ENCODE measurements around the gene PAX9.

The PAX9 gene

DNA sequence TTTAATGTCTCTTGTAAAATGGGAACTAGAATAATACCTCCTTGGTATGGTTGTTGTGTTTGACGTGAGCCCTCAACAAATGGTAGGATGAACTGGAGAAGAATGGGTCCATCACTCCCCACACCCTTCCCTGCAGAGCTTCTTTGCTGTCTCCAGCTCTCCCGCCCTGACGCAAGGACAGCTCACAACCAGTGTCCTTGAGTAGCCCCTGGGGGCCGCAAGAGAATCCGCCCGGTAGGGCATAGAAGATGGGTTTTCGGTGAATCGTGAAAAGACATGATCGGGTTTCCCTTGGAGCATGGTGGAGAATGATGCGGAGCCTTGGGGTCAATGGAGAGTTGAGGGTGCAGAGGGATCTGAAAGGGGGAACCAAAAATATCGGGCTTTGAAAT is 6.1 kb upstream of the PAX9 start:
- H3K9me3 ChIP-seq (ENCODE audit: control insufficient read depth, insufficient read depth, low read length): peaks cover 7% of the 10 kb centered on the region; the same call in 1 of the 2 replicates
- no peaks in the 10 kb centered on the region for H3K27me3 ChIP-seq (ENCODE audit: control insufficient read depth, low read length)
- H4K20me1 ChIP-seq (ENCODE audit: control insufficient read depth, insufficient read depth, low read depth, low read length): no peaks in the 10 kb centered on the region
- H3K79me2 ChIP-seq (ENCODE audit: control insufficient read depth, low read length): no peaks in the 10 kb centered on the region
- no peak overlapping the region for H3K4me2 ChIP-seq (ENCODE audit: low read length)
- no peaks in the 10 kb centered on the region for H3K36me3 ChIP-seq (ENCODE audit: control insufficient read depth, low read length)
- no peak overlapping the region for H3K27ac ChIP-seq (ENCODE audit: low read depth, low read length)
- H3F3A ChIP-seq (ENCODE audit: control insufficient read depth, insufficient read depth): no peaks in the 10 kb centered on the region
- H3K9me2 ChIP-seq (replicated peaks; ENCODE audit: control insufficient read depth, low read length): no peaks in the 10 kb centered on the region
- no peak for TF ChIP-seq EZH2phosphoT487 (IDR thresholded peaks at IDR 0.05; ENCODE audit: borderline replicate concordance, low read length)
- no peaks in the 10 kb centered on the region for H3K4me1 ChIP-seq (ENCODE audit: control insufficient read depth, low read length)
- H3K4me3 ChIP-seq (ENCODE audit: low read length): no peak overlapping the region

DNA sequence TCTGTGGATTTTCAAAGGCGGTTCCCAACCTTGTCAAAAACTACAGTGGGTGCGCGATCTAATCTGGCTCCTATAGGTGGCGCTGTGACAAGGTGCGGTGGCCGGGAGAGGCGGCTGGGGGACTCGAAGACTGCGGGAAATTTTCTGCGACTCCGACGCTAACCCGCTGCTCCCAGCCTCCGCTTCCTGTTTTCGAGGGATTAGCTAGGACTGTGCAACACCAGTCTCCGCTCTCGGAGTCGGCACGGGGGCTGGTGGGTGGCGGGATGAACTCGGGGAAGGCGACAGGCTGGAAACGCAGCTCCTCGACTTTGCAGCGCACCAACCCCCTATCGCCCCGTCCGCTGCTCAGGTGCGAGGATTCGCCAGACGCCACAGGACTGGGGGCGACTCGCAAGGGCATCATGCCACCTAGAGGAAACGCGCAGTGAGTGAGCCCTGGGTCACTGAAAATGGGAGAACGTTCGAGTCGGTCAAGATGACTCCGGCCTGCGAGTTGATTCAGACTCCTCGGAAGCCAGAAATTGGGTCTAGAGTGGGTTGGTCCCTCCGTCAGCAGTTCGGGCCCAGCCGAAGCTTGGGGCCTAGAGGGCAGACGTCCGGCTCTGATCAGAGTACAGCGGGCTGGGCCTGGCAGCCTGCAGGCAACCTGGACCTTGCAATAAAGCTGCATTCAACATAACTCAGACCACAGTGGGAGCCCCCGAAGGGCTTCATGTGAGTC is 5.5 kb upstream of the PAX9 start:
- H3K9me3 ChIP-seq (ENCODE audit: control insufficient read depth, insufficient read depth, low read length): peaks cover 7% of the 10 kb centered on the region; the same call in 1 of the 2 replicates
- H3K4me3 ChIP-seq (ENCODE audit: low read length): no peak overlapping the region
- H4K20me1 ChIP-seq (ENCODE audit: control insufficient read depth, insufficient read depth, low read depth, low read length): no peaks in the 10 kb centered on the region
- no peaks in the 10 kb centered on the region for H3K36me3 ChIP-seq (ENCODE audit: control insufficient read depth, low read length)
- no peaks in the 10 kb centered on the region for H3K4me1 ChIP-seq (ENCODE audit: control insufficient read depth, low read length)
- H3F3A ChIP-seq (ENCODE audit: control insufficient read depth, insufficient read depth): no peaks in the 10 kb centered on the region
- no peaks in the 10 kb centered on the region for H3K9me2 ChIP-seq (replicated peaks; ENCODE audit: control insufficient read depth, low read length)
- no peaks in the 10 kb centered on the region for H3K79me2 ChIP-seq (ENCODE audit: control insufficient read depth, low read length)
- no peaks in the 10 kb centered on the region for H3K27me3 ChIP-seq (ENCODE audit: control insufficient read depth, low read length)
- H3K4me2 ChIP-seq (ENCODE audit: low read length): no peak overlapping the region
- TF ChIP-seq EZH2phosphoT487 (IDR thresholded peaks at IDR 0.05; ENCODE audit: borderline replicate concordance, low read length): no peak
- TF ChIP-seq, protein P1, sequence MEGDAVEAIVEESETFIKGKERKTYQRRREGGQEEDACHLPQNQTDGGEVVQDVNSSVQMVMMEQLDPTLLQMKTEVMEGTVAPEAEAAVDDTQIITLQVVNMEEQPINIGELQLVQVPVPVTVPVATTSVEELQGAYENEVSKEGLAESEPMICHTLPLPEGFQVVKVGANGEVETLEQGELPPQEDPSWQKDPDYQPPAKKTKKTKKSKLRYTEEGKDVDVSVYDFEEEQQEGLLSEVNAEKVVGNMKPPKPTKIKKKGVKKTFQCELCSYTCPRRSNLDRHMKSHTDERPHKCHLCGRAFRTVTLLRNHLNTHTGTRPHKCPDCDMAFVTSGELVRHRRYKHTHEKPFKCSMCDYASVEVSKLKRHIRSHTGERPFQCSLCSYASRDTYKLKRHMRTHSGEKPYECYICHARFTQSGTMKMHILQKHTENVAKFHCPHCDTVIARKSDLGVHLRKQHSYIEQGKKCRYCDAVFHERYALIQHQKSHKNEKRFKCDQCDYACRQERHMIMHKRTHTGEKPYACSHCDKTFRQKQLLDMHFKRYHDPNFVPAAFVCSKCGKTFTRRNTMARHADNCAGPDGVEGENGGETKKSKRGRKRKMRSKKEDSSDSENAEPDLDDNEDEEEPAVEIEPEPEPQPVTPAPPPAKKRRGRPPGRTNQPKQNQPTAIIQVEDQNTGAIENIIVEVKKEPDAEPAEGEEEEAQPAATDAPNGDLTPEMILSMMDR (IDR thresholded peaks at IDR 0.05; ENCODE audit: low read depth, low read length, poor library complexity, severe bottlenecking): peak; percentile 54
- no peak overlapping the region for H3K27ac ChIP-seq (ENCODE audit: low read depth, low read length)

DNA sequence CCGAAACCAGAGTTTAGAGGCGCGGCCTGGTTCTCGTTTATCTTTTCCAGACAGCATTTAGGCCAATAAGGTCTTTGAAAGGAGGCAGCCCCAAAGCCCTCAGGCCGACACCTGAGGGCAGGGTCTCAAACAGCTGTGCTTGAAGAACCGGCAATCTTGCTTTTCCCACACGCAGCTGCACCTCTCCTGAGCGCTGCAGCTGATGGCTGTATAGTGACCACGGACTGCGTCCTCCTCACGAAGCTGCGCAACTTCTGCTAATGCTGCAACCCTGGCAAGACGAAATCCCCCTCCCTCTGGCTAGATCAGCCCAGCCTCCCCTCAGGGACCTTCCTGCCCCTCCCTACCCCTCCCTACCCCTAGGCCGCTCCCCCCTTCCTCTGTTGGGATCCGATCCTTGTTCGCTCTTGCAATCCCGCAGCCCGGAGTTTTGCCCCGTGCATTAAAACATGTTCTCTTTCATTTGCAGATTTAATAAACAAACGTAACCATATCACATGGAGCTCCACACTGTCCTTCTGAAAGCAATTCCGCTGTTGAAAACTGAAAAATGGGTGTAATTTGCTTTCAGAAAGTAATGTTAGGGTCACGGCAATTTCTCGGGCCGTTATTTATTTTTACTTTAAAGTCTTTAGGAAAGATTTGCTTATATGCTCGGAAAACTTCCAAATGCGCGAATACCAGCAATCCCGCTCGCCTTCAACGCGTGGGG is 4.8 kb upstream of the PAX9 start:
- Histone ChIP-seq H3K79me2 (ENCODE audit: control insufficient read depth, low read length) (no peaks in the 10 kb centered on the region), H3K27me3 (ENCODE audit: control insufficient read depth, low read length) (no peaks in the 10 kb centered on the region), H3K27ac (ENCODE audit: low read depth, low read length) (no peak overlapping the region), H3K4me1 (ENCODE audit: control insufficient read depth, low read length) (no peaks in the 10 kb centered on the region), H3F3A (ENCODE audit: control insufficient read depth, insufficient read depth) (no peaks in the 10 kb centered on the region), H3K36me3 (ENCODE audit: control insufficient read depth, low read length) (no peaks in the 10 kb centered on the region), H3K4me3 (ENCODE audit: low read length) (no peak overlapping the region), H3K9me2 (replicated peaks; ENCODE audit: control insufficient read depth, low read length) (no peaks in the 10 kb centered on the region), H4K20me1 (ENCODE audit: control insufficient read depth, insufficient read depth, low read depth, low read length) (no peaks in the 10 kb centered on the region), H3K9me3 (ENCODE audit: control insufficient read depth, insufficient read depth, low read length) (peaks cover 7% of the 10 kb centered on the region; the same call in 1 of the 2 replicates), H3K4me2 (ENCODE audit: low read length) (no peak overlapping the region)
- TF ChIP-seq, protein P1 (IDR thresholded peaks at IDR 0.05; ENCODE audit: low read depth, low read length, poor library complexity, severe bottlenecking): no peak
- no peak for TF ChIP-seq EZH2phosphoT487 (IDR thresholded peaks at IDR 0.05; ENCODE audit: borderline replicate concordance, low read length)

Data from DOHH2 (cell line).